HepG2 (cell line): ENCODE measurements around the gene NKX6-2. TPM values are rescaled to one million over a fixed set of nuclear protein-coding genes. Genes with fewer than 3 reads are reported as not detected.

Experiments used
- ATAC-seq: fragments of 200-7000 bp; cut with Tn5 transposase; 3 replicates; pipeline ENCODE4 v1.9.1; 2020; ENCODE audit warnings: mild to moderate bottlenecking, moderate library complexity
- BruUV-seq: library from RNA; stranded (reverse); fragments of 400-500 nt; replicated peaks from 2 replicates; lab custom pipeline; 2021; lab: Mats Ljungman, UMichigan
- CTCF ChIA-PET: fragments of 300-600 bp; formaldehyde crosslinking; extraction: SDS; loops from one replicate; lab custom pipeline; 2021; ENCODE audit warnings: low total read pairs, inconsistent platforms, low intra/inter-chr PET ratio; lab: Yijun Ruan, JAX
- POLR2A ChIA-PET: fragments of 350-600 bp; sonication (Branson Sonifier 250); formaldehyde crosslinking; loops from one replicate; lab custom pipeline; 2020; ENCODE audit warnings: antibody characterized with exemption, inconsistent platforms; lab: Yijun Ruan, JAX
- DNase-seq: peaks from one replicate; pipeline ENCODE4 v3.0.0-alpha.2; 2015; ENCODE audit warnings: low spot score
- FAIRE-seq: peaks from 3 replicates; lab custom pipeline; 2011; peaks lifted over from hg19 to GRCh38; lab: Jason Lieb, UNC
- H2AFZ ChIP-seq: one replicate; pipeline ENCODE4 v1.6.1; 2011; ENCODE audit warnings: low read length, inconsistent platforms
- H3K27ac ChIP-seq: fragments of 300-600 bp; 3 replicates; pipeline ENCODE4 v1.8.0; 2011; ENCODE audit warnings: mixed run types, mild to moderate bottlenecking, mixed read lengths, low read length, inconsistent platforms; ENCODE audit not compliant: insufficient read depth; ENCODE audit errors: extremely low read length
- H3K27me3 ChIP-seq, 2 experiments: fragments of 200-600 bp in 1 of 2; 2 replicates in 1 of 2; 3 replicates in 1 of 2; pipeline versions ENCODE4 v1.6.0 to v1.8.0; 2011; ENCODE audit warnings: low read length in 2 of 2, mild to moderate bottlenecking in 2 of 2, moderate library complexity in 2 of 2, inconsistent platforms in 1 of 2; ENCODE audit not compliant: insufficient read depth in 2 of 2, control insufficient read depth in 1 of 2
- H3K36me3 ChIP-seq, 2 experiments: fragments of 200-600 bp in 1 of 2; replicated peaks in 1 of 2; 2 replicates in 1 of 2; 3 replicates in 1 of 2; pipeline versions ENCODE4 v1.5.1 to v1.8.0; 2011; ENCODE audit warnings: low read length in 2 of 2, inconsistent platforms in 1 of 2; ENCODE audit not compliant: insufficient read depth in 2 of 2, control insufficient read depth in 1 of 2
- H3K4me1 ChIP-seq: 2 replicates; pipeline ENCODE4 v1.5.1; 2012; ENCODE audit warnings: low read length, inconsistent platforms; ENCODE audit not compliant: insufficient read depth
- H3K4me2 ChIP-seq: 2 replicates; pipeline ENCODE4 v1.6.0; 2011; ENCODE audit warnings: low read depth, low read length, inconsistent platforms
- H3K4me3 ChIP-seq, 3 experiments: fragments of 200-600 bp in 1 of 3; sonication (generic), shearing (Covaris generic) in 1 of 3; replicated peaks in 1 of 3; 2 replicates each; pipeline ENCODE4 v1.5.1; 2011 to 2016; ENCODE audit warnings: low read length in 3 of 3, inconsistent platforms in 2 of 3, low read depth in 2 of 3, mild to moderate bottlenecking in 2 of 3, control low read depth in 1 of 3, mixed read lengths in 1 of 3; ENCODE audit not compliant: insufficient read depth in 1 of 3
- H3K79me2 ChIP-seq: one replicate; pipeline ENCODE4 v1.6.1; 2011; ENCODE audit warnings: low read length, inconsistent platforms; ENCODE audit not compliant: insufficient read depth
- H3K9ac ChIP-seq: 2 replicates; pipeline ENCODE4 v1.6.0; 2011; ENCODE audit warnings: mild to moderate bottlenecking, low read depth, low read length, inconsistent platforms; ENCODE audit not compliant: insufficient read depth
- H3K9me3 ChIP-seq: 2 replicates; pipeline ENCODE4 v1.5.1; 2012; ENCODE audit warnings: mild to moderate bottlenecking, low read length
- H4K20me1 ChIP-seq: 2 replicates; pipeline ENCODE4 v1.6.0; 2011; ENCODE audit warnings: inconsistent platforms, mild to moderate bottlenecking, low read length, moderate library complexity; ENCODE audit not compliant: insufficient read depth
- KAT8 ChIP-seq: IDR thresholded peaks from 2 replicates; pipeline ENCODE4 v1.6.1; 2016; ENCODE audit warnings: missing genetic modification reagents, missing compliant biosample characterization
- PRPF4 ChIP-seq: fragments of 200-400 bp; formaldehyde crosslinking; IDR thresholded peaks from 2 replicates; pipeline ENCODE4 v1.6.1; 2016; ENCODE audit warnings: low read length, low read depth; ENCODE audit not compliant: poor library complexity, severe bottlenecking
- ZBTB20 ChIP-seq: sonication (generic); formaldehyde crosslinking; IDR thresholded peaks from 2 replicates; pipeline ENCODE4 v1.8.1; 2023; ENCODE audit warnings: missing genetic modification reagents, low read depth, mild to moderate bottlenecking, borderline replicate concordance
- ZBTB38 ChIP-seq: sonication (generic); formaldehyde crosslinking; IDR thresholded peaks from 2 replicates; pipeline ENCODE4 v1.5.1; 2020; ENCODE audit warnings: mild to moderate bottlenecking, missing genetic modification reagents
- ZNF3 ChIP-seq: IDR thresholded peaks from 2 replicates; pipeline ENCODE4 v1.7.0; 2017; ENCODE audit warnings: inconsistent platforms
- ZNF326 ChIP-seq: sonication (generic); formaldehyde crosslinking; IDR thresholded peaks from 2 replicates; pipeline ENCODE4 v1.4.0; 2020; ENCODE audit warnings: missing genetic modification reagents, borderline replicate concordance
- ZNF34 ChIP-seq: sonication (generic); formaldehyde crosslinking; IDR thresholded peaks from 2 replicates; pipeline ENCODE4 v1.4.0; 2020; ENCODE audit warnings: mild to moderate bottlenecking, missing genetic modification reagents, borderline replicate concordance
- ZNF788 ChIP-seq: sonication (generic); formaldehyde crosslinking; IDR thresholded peaks from 2 replicates; pipeline ENCODE4 v1.5.0; 2020; ENCODE audit warnings: mild to moderate bottlenecking, missing genetic modification reagents, borderline replicate concordance
- WGBS: methylation state at CpG from one replicate; pipeline ENCODE4 v1.1.6; 2017; ENCODE audit warnings: low lambda C conversion rate; 5-methylcytosine and 5-hydroxymethylcytosine counted together
- in situ Hi-C: cut with HindIII; loops from 2 replicates; pipeline ENCODE4 v1.10.0; 2017; ENCODE audit warnings: low pct_unique_long_range_greater_than_20kb; ENCODE audit not compliant: extremely low pct_ligation_motif_present
- intact Hi-C: fragments of 100-400 bp; cut with micrococcal nuclease; formaldehyde crosslinking; loops from one replicate; pipeline ENCODE4 v1.10.0; 2022; ENCODE audit not compliant: unreplicated experiment
- polyA plus RNA-seq, 8 experiments: library from polyadenylated mRNA; depleted of rRNA in 3 of 8; stranded (reverse) in 7 of 8; unstranded in 1 of 8; fragments of >200 nt; fragmentation: Illumina TruSeq in 4 of 8; extraction: Trizol in 4 of 8; gene quantifications; 2 replicates each; pipeline versions ENCODE4 v1.2.1 to v1.2.3, GENCODE V29; 2011 to 2016; ENCODE audit warnings: low read depth in 4 of 8, missing spikeins in 1 of 8, mixed read lengths in 1 of 8; ENCODE audit not compliant: insufficient read depth in 1 of 8
- total RNA-seq, 5 experiments: library from RNA; depleted of rRNA; stranded (reverse); fragments of >200 nt; fragmentation: Illumina TruSeq; extraction: Trizol; gene quantifications; 2 replicates each; pipeline ENCODE4 v1.2.3, GENCODE V29; 2016; ENCODE audit warnings: low read depth in 1 of 5
- TF ChIP-seq, protein P1 (sequence below): fragments of 450-650 bp; IDR thresholded peaks from 2 replicates; pipeline ENCODE4 v1.6.1; 2016

The NKX6-2 gene
- total and polyA plus RNA-seq, 2 of the 13 experiments (the other 11 are each of a cell fraction or from before 2014, with no cell fraction given) = not detected

DNA sequence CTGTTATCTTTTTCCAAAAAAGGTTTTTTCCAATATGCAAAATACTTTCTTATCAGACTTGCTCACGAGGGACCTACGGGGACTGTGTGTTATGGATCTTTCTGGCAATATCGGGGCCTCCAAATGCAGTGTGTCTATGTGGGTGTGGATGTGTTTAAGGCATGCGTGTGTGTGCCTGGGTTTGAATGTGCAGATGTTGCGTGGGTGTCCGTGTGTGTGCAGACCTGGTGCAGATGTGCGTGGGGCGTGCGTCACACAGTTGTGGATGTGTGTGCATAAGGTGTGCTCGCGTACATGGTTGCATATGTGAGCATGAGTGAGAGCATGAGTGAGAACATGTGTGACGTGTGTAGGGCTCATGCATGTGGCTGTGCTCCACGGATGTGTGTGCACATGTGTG, 19.7 kb downstream of the NKX6-2 start:
- DNase-seq = no peak
- intact Hi-C loops = no loop called here
- CTCF ChIA-PET = no interaction called here
- POLR2A ChIA-PET = no interaction called here
- H3K36me3 ChIP-seq = no peaks in the 10 kb centered on the region
- no TSS peak for BruUV-seq
- no peak overlapping the region for H2AFZ ChIP-seq
- H3K27ac ChIP-seq = no peak overlapping the region
- H3K9me3 ChIP-seq = no peaks in the 10 kb centered on the region
- H4K20me1 ChIP-seq = no peaks in the 10 kb centered on the region
- H3K9ac ChIP-seq = no peak overlapping the region
- H3K79me2 ChIP-seq = no peaks in the 10 kb centered on the region
- in situ Hi-C loops = no loop called here
- no peak overlapping the region for H3K4me2 ChIP-seq
- H3K27me3 ChIP-seq = no peaks in the 10 kb centered on the region
- 95% methylated on average over 13 of the region's 13 CpGs for WGBS
- H3K4me3 ChIP-seq = no peak overlapping the region
- TF ChIP-seq PRPF4 (no peak), KAT8 (CRISPR knock-in tag) (no peak), ZNF788 (CRISPR knock-in tag) (no peak), ZNF34 (no peak), ZNF3 (CRISPR knock-in tag) (no peak), ZNF326 (CRISPR knock-in tag) (no peak), ZBTB38 (CRISPR knock-in tag) (no peak), ZBTB20 (CRISPR knock-in tag) (no peak)
- TF ChIP-seq, protein P1, sequence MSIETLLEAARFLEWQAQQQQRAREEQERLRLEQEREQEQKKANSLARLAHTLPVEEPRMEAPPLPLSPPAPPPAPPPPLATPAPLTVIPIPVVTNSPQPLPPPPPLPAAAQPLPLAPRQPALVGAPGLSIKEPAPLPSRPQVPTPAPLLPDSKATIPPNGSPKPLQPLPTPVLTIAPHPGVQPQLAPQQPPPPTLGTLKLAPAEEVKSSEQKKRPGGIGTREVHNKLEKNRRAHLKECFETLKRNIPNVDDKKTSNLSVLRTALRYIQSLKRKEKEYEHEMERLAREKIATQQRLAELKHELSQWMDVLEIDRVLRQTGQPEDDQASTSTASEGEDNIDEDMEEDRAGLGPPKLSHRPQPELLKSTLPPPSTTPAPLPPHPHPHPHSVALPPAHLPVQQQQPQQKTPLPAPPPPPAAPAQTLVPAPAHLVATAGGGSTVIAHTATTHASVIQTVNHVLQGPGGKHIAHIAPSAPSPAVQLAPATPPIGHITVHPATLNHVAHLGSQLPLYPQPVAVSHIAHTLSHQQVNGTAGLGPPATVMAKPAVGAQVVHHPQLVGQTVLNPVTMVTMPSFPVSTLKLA = peak; percentile 44
- no peak for ATAC-seq
- no peak for FAIRE-seq
- no peaks in the 10 kb centered on the region for H3K4me1 ChIP-seq
